NCI-H345 (cell line): Measurements from ENCODE around the gene XYLT2.
"Not testable (repeated sequence)": the region's sequence is repeated elsewhere in the genome, so short reads cannot be mapped to it uniquely, and the experiment has no call there.

Source experiments
- DNase-seq: peaks from one replicate; lab custom pipeline; 2025; lab: John Stamatoyannopoulos, UW

Gene XYLT2

DNA sequence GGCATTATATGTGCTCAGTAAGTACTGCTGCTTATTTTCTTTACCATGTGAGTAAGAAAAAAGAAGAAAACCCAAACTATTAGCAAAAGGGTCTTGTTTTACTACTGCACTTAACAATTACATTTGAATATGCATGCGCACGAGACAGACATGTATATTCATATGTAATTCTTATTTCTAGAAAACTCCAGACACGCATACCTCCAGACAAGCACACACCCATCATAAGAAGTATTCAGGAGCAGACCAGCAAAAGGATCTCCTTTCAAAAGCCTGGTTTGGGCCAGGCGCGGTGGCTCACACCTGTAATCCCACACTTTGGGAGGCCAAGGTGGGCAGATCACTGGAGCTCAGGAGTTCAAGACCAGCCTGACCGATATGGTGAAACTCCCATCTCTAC, 43.6 kb downstream of the XYLT2 start:
- no peak for DNase-seq

DNA sequence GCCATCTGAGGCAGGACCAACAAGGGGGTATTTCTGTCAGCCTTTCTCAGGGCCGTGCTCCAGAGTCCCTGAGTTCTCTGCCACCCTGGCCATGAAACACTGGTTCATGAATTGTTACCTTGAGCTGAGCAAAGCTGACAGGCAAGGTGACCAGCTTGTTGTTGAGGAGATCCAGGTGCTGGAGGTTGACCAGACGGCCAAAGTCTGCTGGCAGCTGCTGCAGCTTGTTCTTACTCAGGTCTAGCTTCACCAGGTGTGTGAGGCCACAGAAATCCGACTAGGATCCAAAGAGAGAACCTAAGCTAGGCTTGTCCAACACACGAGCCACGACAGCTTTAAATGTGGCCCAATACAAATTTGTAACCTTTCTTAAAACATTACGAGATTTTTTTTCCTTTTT, 46.7 kb downstream of the XYLT2 start:
- DNase-seq = no peak

DNA sequence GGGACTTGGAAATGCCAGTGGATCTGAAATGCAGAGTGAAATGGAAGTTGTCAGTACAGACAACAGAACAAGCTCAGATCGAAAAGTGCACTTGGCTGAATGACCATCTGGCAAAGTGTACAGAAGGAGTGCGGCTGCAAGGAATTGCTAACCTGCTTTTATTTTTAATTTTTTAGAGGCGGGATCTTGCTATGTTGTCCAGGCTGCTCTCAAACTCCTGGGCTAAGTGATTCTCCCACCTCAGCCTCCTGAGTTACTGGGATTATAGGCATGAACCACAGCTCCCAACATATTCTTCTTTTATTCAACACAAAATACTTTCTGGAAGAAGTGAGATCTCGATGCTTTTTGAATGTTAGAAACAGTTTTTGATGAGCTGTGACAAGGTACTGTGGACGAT, 47.8 kb downstream of the XYLT2 start:
- no peak for DNase-seq

DNA sequence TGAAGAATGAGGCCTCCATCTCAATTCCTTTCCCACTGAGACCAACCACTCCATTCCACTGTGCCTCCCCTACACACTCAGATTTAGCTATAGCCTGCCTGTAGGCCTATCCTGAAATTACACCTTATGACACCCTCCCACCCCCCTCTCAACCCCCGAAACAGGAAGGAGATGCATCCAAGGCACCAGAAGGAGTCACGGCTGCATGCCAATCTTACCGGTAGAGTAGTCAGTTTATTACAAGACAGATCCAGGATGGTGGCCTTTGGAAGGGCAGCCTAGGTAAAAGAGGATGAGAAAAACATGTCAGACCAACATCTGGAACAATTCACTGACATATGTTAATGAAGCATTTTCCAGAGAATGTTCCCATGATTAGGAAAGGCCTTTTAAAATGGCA, 48.8 kb downstream of the XYLT2 start:
- no peak for DNase-seq

DNA sequence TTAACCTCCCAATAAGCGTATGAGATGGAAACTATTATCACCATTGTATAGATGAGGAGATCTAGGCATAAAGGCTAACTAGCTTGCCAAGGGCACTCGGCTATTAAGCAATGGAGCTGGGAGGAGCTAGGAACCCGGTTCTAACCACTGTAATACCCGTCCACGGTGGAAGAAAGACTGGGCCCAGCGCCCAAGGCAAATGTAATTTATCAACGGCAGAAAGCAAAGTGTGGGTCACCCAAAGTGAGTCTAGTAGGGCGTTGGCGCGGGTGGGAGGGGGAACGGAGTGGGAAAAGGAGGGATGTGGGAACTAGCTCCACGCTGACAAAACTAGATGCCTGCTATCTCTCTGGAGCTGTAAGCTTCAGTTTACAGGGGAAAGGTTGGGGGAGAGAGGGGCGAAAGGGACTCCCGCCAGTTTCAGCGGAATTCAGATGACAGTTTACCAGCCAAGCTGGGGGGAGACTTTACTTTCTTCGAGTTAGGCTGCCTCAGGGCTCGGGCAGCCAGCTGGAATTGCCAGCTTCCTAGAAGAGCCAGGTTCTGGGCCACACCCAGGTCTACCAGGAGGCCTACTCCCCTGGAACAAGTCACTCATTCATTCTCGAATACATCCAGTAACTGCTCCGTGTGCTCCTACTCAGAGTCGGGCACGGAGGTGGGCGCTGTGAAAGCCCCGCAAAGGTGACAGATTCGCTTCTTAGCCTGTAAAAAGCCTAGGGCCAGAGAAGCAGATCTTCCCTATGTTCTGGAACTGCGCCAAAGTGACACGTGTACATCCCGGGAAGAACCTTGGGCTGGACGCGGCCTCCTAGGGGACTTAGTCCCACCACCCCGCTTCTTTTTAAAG, 50.6 kb downstream of the XYLT2 start:
- peak; percentile 31 for DNase-seq

DNA sequence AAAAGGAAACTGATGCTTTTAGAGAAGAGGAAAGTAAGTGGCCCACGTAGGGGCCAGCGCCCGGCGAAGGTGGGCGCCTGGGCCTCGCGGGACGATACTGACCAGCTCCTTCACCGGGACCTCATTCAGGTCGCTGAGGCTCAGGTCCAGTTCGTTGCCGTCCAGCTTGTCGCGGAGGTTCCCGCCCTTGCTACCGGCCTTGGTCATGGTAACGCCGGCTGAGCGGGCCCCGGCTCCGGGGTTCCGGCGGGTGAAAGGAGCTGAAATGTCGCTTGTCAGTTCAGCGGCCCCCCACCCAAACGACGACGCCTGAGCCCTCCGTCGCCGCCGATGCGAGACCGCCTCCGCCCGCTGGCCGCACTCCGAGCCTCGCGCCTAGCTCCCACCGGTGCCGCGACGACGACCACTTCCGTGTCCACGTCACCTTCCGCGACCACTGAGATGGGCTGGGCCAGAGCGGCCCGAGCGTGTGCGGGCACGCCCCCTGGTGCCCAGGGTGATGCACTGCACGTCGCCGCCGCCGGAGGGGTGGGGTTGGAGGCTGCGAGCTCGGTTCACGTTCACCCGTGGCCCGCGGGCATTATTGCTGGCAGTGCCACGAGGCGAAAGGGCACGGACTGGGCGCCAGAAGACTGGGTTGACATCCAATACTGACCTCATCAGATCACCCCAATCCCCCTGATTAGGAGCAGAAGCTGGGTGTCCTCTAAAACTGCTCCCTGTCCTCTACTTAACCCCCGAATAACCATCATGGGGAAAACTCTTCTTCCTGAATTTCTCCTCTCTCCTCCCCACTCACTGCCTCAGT, 51.4 kb downstream of the XYLT2 start, which contains the start of gene LRRC59:
Gene LRRC59, minus strand, starts transcription at position 413 of the 808 bp plus-strand sequence. Its CDS starts 206 bp downstream, at position 207.
- DNase-seq = peak; percentile 78

DNA sequence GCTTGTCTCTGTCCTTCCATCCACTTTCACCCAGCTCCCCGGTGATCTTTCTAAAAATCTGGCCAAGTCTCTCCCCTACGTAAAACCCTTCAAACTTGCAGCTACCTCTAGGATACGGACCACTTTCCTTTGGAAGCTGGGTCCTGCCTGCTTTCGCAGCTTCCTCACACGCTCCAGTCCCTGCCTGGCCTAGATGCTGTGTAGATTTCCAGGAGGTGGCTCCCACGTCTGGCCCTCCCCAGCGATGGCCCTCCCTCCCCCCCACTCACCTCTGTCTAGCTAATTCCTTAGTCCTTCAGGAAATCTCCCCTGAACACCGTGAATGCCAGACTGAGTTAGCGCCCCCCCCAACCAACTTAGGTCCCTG, 52.0 kb downstream of the XYLT2 start:
- DNase-seq = no peak

DNA sequence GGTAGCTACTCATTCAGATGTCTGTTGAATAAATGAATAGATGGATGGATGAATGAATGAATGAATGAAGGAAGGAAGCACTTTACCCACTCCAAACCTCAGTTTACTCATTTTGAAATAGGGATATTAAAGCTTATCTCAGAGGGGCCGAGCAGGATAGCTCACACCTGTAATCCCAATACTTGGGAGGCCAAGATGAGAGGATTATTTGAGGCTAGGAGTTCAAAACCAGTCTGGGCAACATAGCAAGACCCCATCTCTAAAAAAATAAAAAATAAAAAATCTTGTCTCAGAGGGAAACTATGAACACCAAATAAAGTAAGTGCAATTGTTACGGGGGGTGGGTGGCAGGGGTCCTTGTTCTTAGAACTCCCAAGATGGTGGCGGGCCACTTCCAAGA, 52.7 kb downstream of the XYLT2 start:
- not testable (repeated sequence) for DNase-seq

DNA sequence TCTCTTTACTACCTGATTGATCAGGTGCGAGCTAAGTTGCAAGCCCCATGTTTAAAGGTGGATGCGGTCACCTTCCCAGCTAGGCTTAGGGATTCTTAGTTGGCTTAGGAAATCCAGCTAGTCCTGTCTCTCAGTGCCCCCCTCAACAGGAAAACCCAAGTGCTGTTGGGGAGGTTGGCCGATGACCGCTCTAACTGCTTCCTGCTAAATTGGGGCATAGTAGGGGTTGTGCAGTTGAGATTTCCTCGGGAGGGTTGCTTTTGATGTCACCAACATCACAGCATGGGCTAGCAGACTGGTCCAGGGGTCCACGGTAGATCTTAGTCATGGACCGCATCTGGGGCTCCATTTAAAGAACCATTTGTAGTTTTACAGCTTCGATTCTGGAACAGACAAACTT, 53.7 kb downstream of the XYLT2 start:
- not testable (repeated sequence) for DNase-seq

DNA sequence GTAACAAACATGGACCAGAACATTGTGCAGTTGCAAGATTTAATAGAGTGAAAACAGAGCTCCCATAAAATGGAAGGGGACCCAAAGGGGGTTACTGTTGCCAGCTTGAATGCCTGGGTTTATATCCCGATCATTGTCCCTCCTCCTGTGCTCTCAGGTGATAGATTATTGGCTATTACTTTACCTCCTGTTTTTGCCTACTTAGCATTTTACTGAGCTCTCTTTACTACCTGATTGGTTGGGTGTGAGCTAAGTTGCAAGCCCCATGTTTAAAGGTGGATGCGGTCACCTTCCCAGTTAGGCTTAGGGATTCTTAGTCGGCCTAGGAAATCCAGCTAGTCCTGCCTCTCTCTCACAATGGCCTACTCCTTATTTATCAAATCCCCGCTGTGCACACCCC, 59.4 kb downstream of the XYLT2 start:
- not testable (repeated sequence) for DNase-seq

DNA sequence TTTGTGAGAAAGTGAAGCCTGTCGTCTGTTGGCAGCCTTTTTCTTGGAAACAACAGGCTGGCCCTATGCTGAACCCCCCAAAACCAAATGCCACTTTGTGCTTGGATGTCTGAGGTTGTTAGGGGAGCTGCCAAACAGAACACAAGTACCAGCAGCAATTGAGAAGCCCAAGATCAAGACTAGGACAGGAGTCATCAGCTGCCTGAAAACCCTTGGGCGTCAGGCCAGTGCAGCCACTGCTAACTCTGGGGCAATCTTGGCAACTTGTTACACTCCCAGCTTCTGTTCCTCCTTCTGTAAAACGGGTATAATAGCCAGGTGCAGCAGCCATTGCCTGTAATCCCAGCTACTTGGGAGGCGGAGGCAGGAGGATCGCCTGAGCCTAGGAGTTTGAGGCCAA, 60.7 kb downstream of the XYLT2 start:
- DNase-seq = no peak

DNA sequence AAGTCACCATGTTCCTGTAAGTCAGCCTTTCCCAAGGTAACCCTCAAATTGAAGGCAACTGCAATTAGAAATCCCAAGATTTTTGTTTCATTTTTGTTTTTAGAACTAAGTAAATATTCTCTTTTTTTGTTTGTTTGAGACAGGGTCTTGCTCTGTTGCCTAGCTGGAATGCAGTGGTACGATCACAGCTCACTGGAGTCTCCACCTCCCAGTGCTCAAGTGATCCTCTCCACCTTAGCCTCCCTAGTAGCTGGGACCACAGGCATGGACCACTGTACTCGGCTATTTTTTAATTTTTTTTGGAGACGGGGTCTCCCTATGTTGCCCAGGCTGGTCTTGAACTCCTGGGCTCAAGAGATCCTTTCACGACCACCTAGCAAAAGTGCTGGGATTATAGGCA, 62.0 kb downstream of the XYLT2 start:
- no peak for DNase-seq
